BJ (cell line): ENCODE results near the gene MAPKAP1. TPM values are rescaled to one million over a fixed set of nuclear protein-coding genes. Genes with fewer than 3 reads are reported as not detected.

ENCODE experiments used
- CTCF ChIA-PET: fragments of 350-600 bp; formaldehyde crosslinking; extraction: SDS; loops from one replicate; lab custom pipeline; 2021; ENCODE audit warnings: antibody characterized with exemption, inconsistent platforms; lab: Yijun Ruan, JAX
- POLR2A ChIA-PET: fragments of 300-600 bp; sonication (Branson Sonifier 250); formaldehyde crosslinking; extraction: SDS; loops from one replicate; lab custom pipeline; 2021; ENCODE audit warnings: antibody characterized with exemption; lab: Charles Lee
- DNase-seq: peaks from one replicate; pipeline ENCODE4 v3.0.0-alpha.2; 2011; ENCODE audit warnings: low read depth
- H3K27me3 ChIP-seq: 2 replicates; pipeline ENCODE4 v1.6.0; 2011; ENCODE audit warnings: low read length; ENCODE audit not compliant: control insufficient read depth, insufficient read depth
- H3K36me3 ChIP-seq: 2 replicates; pipeline ENCODE4 v1.5.1; 2011; ENCODE audit warnings: low read length; ENCODE audit not compliant: control insufficient read depth, insufficient read depth
- H3K4me3 ChIP-seq: 2 replicates; pipeline ENCODE4 v1.5.1; 2011; ENCODE audit warnings: low read depth, mild to moderate bottlenecking, control low read depth, low read length
- CTCF ChIP-seq: IDR thresholded peaks from 2 replicates; pipeline ENCODE4 v1.5.1; 2011; ENCODE audit warnings: low read depth, mild to moderate bottlenecking, control low read depth, inconsistent platforms, low read length, moderate library complexity; ENCODE audit not compliant: insufficient read depth
- polyA plus RNA-seq: library from polyadenylated mRNA; depleted of rRNA; stranded (reverse); fragments of >200 nt; gene quantifications from 2 replicates; pipeline ENCODE4 v1.2.3, GENCODE V29; 2011

MAPKAP1 gene
- polyA plus RNA-seq, 1 experiment = 113 TPM

DNA sequence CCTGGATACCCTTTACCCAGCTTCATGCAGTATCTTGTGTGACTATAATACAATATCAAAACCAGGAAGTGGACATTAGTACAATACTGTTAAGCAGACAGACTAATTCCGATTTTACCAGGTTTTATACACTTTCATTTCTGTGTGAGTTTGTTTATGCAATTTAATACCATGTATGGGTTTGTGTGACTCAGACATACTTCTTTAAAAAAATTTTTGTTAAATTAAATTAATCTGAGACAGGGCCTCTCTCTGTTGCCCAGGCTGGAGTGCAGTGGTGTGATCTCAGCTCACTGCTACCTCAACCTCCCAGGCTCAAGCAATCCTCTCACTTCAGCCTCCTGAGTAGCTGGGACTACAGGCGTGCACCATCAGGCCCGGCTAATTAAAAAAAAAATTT, 288.6 kb downstream of the MAPKAP1 start:
- Histone ChIP-seq H3K27me3 (no peaks in the 10 kb centered on the region), H3K4me3 (no peak overlapping the region), H3K36me3 (no peaks in the 10 kb centered on the region)
- CTCF ChIA-PET = interaction anchor here (1.0 kb wide), 1 partner anchor 8 kb away, joined by 3 read pairs; no protein-coding TSS in a partner anchor
- POLR2A ChIA-PET = no interaction called here
- no peak for TF ChIP-seq CTCF
- DNase-seq = no peak

DNA sequence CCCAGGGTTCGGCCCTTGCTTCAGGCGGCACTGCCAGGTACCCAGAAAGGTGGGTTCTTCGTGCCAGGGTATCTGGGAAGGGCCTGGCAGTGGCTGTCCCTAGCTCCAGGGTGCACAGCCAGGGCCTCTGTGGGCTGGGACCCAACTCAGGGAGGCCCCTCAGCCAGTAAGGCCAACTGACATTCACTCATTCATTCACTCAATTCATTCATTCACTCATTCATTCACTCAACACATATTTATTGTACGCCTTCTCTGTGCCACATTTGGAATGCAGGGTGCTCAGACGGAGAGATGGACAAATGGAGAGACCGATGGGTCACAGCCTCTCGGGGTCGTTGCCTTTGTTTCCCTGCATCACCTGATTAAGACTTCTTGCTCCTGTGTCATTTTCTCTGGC, 290.5 kb downstream of the MAPKAP1 start:
- CTCF ChIA-PET = interaction anchor here (0.9 to 1.1 kb wide), 2 partner anchors 9 to 886 kb away, joined by 3 read pairs; no protein-coding TSS in a partner anchor
- no peak for DNase-seq
- POLR2A ChIA-PET = no interaction called here
- no peaks in the 10 kb centered on the region for H3K36me3 ChIP-seq
- no peak overlapping the region for H3K4me3 ChIP-seq
- TF ChIP-seq CTCF = no peak
- no peaks in the 10 kb centered on the region for H3K27me3 ChIP-seq

- H3K36me3 ChIP-seq = no peaks in the 10 kb centered on the region
- H3K27me3 ChIP-seq = no peaks in the 10 kb centered on the region
- ChIA-PET CTCF (interaction anchor here (0.9 to 1.1 kb wide), 2 partner anchors 8 to 886 kb away, joined by 3 read pairs; no protein-coding TSS in a partner anchor), POLR2A (no interaction called here)
- DNase-seq = no peak
- TF ChIP-seq CTCF = no peak
- H3K4me3 ChIP-seq = no peak overlapping the region
Observed at GRCh38 chr9:125415583-125416460, 291.2 kb downstream of the MAPKAP1 start.

- H3K27me3 ChIP-seq = no peaks in the 10 kb centered on the region
- ChIA-PET CTCF (interaction anchor here (1.1 kb wide), 1 partner anchor 985 kb away, joined by 3 read pairs; no protein-coding TSS in a partner anchor), POLR2A (no interaction called here)
- no peak overlapping the region for H3K4me3 ChIP-seq
- no peak for TF ChIP-seq CTCF
- H3K36me3 ChIP-seq = no peaks in the 10 kb centered on the region
- no peak for DNase-seq
Observed at GRCh38 chr9:125413579-125413978, 293.4 kb downstream of the MAPKAP1 start.

DNA sequence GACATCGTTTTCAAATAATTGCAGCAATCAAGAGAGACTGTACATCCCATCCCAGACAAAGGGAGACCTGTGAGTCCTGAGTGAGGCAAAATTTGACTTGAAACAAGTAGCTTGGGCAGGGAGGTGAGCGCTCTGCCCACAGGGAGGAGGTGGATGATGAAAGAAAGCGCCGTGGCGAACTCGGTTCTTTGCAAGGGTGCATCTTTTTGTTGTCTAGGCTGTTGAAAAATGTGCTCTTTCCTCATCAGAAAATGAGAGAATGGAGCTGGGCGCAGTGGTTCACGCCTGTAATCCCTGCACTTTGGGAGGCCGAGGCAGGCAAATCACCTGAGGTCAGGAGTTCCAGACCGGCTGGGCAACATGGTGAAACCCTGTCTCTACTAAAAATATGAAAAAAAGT, 294.8 kb downstream of the MAPKAP1 start:
- no peak for TF ChIP-seq CTCF
- Histone ChIP-seq H3K27me3 (no peaks in the 10 kb centered on the region), H3K36me3 (no peaks in the 10 kb centered on the region), H3K4me3 (no peak overlapping the region)
- CTCF ChIA-PET = interaction anchor here (0.7 to 1.0 kb wide), 2 partner anchors 814 to 831 kb away, joined by 3 to 5 read pairs; no protein-coding TSS in a partner anchor
- DNase-seq = no peak
- POLR2A ChIA-PET = interaction anchor here (0.6 kb wide), 1 partner anchor 156 kb away, joined by 3 read pairs; no protein-coding TSS in a partner anchor
